ENCODE results near the gene PDGFC. TPM values are rescaled to one million over a fixed set of nuclear protein-coding genes. Genes with fewer than 3 reads are reported as not detected.
"Not testable (repeated sequence)": the region's sequence is repeated elsewhere in the genome, so short reads cannot be mapped to it uniquely, and the experiment has no call there.

The PDGFC gene
- polyA plus RNA-seq, 1 donor from 2014 or later, result 3.8 TPM

GRCh38 chr4:156870131-156870530 is 101.5 kb downstream of the PDGFC start:
- no peak overlapping the region for H3K4me2 ChIP-seq (ENCODE audit: low read length)
- no peaks in the 10 kb centered on the region for H3K27me3 ChIP-seq (ENCODE audit: insufficient read depth, low read depth, low read length)
- H3K27ac ChIP-seq (ENCODE audit: low read length), result no peak overlapping the region
- H3K9me3 ChIP-seq (ENCODE audit: low read length), result no peaks in the 10 kb centered on the region
- no peaks in the 10 kb centered on the region for H3F3A ChIP-seq (ENCODE audit: insufficient read depth, low read length, poor library complexity, severe bottlenecking)
- no peaks in the 10 kb centered on the region for H3K79me2 ChIP-seq (replicated peaks; ENCODE audit: insufficient read depth, low read length)
- no peaks in the 10 kb centered on the region for H3K9me2 ChIP-seq (ENCODE audit: insufficient read depth, low read length)
- TF ChIP-seq EP300 (conservative IDR thresholded peaks at IDR 0.05; ENCODE audit: poor library complexity, severe bottlenecking) (no peak), REST (IDR thresholded peaks at IDR 0.05; ENCODE audit: borderline replicate concordance) (no peak)
- H4K20me1 ChIP-seq (ENCODE audit: insufficient read depth), result no peaks in the 10 kb centered on the region
- H3K36me3 ChIP-seq (ENCODE audit: insufficient read depth, low read length), result no peaks in the 10 kb centered on the region
- H2AFZ ChIP-seq (ENCODE audit: low read depth, low read length), result no peak overlapping the region
- H3K9ac ChIP-seq (ENCODE audit: low read length), result no peak overlapping the region
- no peak overlapping the region for H3K4me3 ChIP-seq (ENCODE audit: low read length)

- H3K4me3 ChIP-seq (ENCODE audit: low read length); H3K79me2 ChIP-seq (replicated peaks; ENCODE audit: insufficient read depth, low read length); H3K27me3 ChIP-seq (ENCODE audit: insufficient read depth, low read depth, low read length); H3K9me2 ChIP-seq (ENCODE audit: insufficient read depth, low read length); H3F3A ChIP-seq (ENCODE audit: insufficient read depth, low read length, poor library complexity, severe bottlenecking); H3K9me3 ChIP-seq (ENCODE audit: low read length); H3K27ac ChIP-seq (ENCODE audit: low read length); H3K4me2 ChIP-seq (ENCODE audit: low read length); H4K20me1 ChIP-seq (ENCODE audit: insufficient read depth); H2AFZ ChIP-seq (ENCODE audit: low read depth, low read length); H3K9ac ChIP-seq (ENCODE audit: low read length); H3K36me3 ChIP-seq (ENCODE audit: insufficient read depth, low read length): not testable (repeated sequence)
Observed at GRCh38 chr4:156866088-156866487, 105.5 kb downstream of the PDGFC start.

DNA sequence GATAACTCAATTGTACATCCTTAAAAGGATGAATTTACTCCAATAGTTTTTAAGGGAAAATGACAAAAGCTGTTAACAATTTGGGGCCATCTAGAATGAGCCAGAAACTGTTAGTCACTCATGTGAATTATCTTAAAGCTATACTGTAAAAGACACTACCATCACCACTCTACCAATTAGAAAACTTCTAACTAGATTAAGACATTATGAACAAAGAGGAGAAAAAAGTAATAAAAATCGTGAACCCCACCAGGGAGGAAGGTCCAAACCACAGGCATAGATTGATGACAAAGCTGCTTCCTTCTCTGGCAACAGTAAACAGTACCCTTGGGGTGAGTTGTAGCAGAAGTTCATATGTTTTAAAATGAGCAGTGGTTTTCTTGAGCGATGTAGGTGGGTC is 106.1 kb downstream of the PDGFC start:
- Histone ChIP-seq H3F3A (ENCODE audit: insufficient read depth, low read length, poor library complexity, severe bottlenecking) (no peaks in the 10 kb centered on the region), H2AFZ (ENCODE audit: low read depth, low read length) (no peak overlapping the region), H3K9ac (ENCODE audit: low read length) (no peak overlapping the region), H3K27ac (ENCODE audit: low read length) (no peak overlapping the region), H3K9me2 (ENCODE audit: insufficient read depth, low read length) (no peaks in the 10 kb centered on the region), H3K36me3 (ENCODE audit: insufficient read depth, low read length) (no peaks in the 10 kb centered on the region), H3K79me2 (replicated peaks; ENCODE audit: insufficient read depth, low read length) (no peaks in the 10 kb centered on the region), H3K27me3 (ENCODE audit: insufficient read depth, low read depth, low read length) (no peaks in the 10 kb centered on the region), H3K4me3 (ENCODE audit: low read length) (no peak overlapping the region), H3K9me3 (ENCODE audit: low read length) (no peaks in the 10 kb centered on the region), H4K20me1 (ENCODE audit: insufficient read depth) (no peaks in the 10 kb centered on the region), H3K4me2 (ENCODE audit: low read length) (no peak overlapping the region)
- TF ChIP-seq TAF1 (IDR thresholded peaks at IDR 0.05; ENCODE audit: low read depth) (no peak), EZH2 (IDR thresholded peaks at IDR 0.05; ENCODE audit: borderline replicate concordance, insufficient read depth, low read length, poor library complexity, severe bottlenecking) (no peak), REST (IDR thresholded peaks at IDR 0.05; ENCODE audit: borderline replicate concordance) (no peak), MXI1 (conservative IDR thresholded peaks at IDR 0.05; ENCODE audit: poor library complexity, severe bottlenecking) (no peak), RAD21 (conservative IDR thresholded peaks at IDR 0.05) (no peak)
